Osteocyte (in vitro differentiated cells): Measurements from ENCODE around the gene EFHD2. TPM values are rescaled to one million over a fixed set of nuclear protein-coding genes. Genes with fewer than 3 reads are reported as not detected.
"Not testable (repeated sequence)": the region's sequence is repeated elsewhere in the genome, so short reads cannot be mapped to it uniquely, and the experiment has no call there.

ENCODE experiments used
- DNase-seq: peaks from one replicate; pipeline ENCODE4 v3.0.0; 2021; ENCODE audit warnings: mixed read lengths; ENCODE audit not compliant: unreplicated experiment; ENCODE audit errors: extremely low spot score
- H3K27ac Mint-ChIP-seq: one replicate; pipeline ENCODE4 v1.8.0; 2021; ENCODE audit warnings: mild to moderate bottlenecking, mixed read lengths; ENCODE audit not compliant: unreplicated experiment
- H3K27me3 Mint-ChIP-seq: one replicate; pipeline ENCODE4 v1.8.0; 2021; ENCODE audit warnings: mixed read lengths; ENCODE audit not compliant: unreplicated experiment
- H3K36me3 Mint-ChIP-seq: one replicate; pipeline ENCODE4 v1.8.0; 2021; ENCODE audit warnings: mixed read lengths; ENCODE audit not compliant: unreplicated experiment
- H3K4me1 Mint-ChIP-seq: one replicate; pipeline ENCODE4 v1.8.0; 2021; ENCODE audit warnings: mixed read lengths; ENCODE audit not compliant: unreplicated experiment
- H3K4me3 Mint-ChIP-seq: one replicate; pipeline ENCODE4 v1.8.0; 2021; ENCODE audit warnings: mild to moderate bottlenecking, moderate library complexity, mixed read lengths; ENCODE audit not compliant: unreplicated experiment
- H3K9me3 Mint-ChIP-seq: one replicate; pipeline ENCODE4 v1.8.0; 2021; ENCODE audit warnings: mixed read lengths; ENCODE audit not compliant: unreplicated experiment
- total RNA-seq: library from RNA; stranded (reverse); gene quantifications from 2 replicates; pipeline ENCODE4 v1.2.1, GENCODE V29; 2021
- TF ChIP-seq, protein P1 (sequence below): fragments of 200-600 bp; sonication (generic); IDR thresholded peaks from 2 replicates; pipeline ENCODE4 v1.5.0; 2021; ENCODE audit warnings: antibody characterized with exemption, mild to moderate bottlenecking, moderate library complexity

The EFHD2 gene
- total RNA-seq, 1 donor from 2014 or later: 20.3 TPM

DNA sequence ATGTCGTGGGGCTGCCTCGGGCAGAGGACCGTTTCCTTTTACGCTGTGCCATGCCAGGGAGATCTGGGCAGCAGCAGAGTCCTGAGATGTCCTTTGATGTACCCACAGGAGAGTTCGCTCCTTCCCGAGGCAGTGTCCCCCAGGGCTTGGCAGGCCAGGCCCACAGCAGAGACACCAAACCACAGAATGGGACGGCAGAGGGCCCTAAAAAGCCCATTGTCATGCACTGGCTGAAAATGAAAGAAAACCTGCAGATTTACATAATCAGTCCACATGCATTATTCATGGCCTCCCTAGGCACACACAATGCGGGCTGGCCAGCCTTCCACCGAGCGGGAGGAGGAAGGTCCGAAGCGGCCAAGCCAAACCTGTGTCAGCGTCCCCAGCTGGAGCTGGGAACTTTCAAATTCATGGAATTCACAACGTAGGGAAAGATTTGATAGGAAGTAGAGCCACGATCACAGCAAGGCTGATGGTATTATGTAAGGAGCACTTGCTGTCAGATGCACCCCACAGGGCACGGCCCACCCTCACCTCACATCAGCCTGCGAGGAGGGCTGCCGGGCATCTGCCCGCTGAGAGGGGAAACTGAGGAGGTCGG, 25.3 kb upstream of the EFHD2 start:
- Mint-ChIP-seq H3K9me3 (no peaks in the 10 kb centered on the region), H3K27ac (no peak overlapping the region), H3K4me3 (no peak overlapping the region), H3K27me3 (peaks cover 12% of the 10 kb centered on the region), H3K36me3 (no peaks in the 10 kb centered on the region), H3K4me1 (peaks cover 20% of the 10 kb centered on the region)
- no peak for DNase-seq
- TF ChIP-seq, protein P1, sequence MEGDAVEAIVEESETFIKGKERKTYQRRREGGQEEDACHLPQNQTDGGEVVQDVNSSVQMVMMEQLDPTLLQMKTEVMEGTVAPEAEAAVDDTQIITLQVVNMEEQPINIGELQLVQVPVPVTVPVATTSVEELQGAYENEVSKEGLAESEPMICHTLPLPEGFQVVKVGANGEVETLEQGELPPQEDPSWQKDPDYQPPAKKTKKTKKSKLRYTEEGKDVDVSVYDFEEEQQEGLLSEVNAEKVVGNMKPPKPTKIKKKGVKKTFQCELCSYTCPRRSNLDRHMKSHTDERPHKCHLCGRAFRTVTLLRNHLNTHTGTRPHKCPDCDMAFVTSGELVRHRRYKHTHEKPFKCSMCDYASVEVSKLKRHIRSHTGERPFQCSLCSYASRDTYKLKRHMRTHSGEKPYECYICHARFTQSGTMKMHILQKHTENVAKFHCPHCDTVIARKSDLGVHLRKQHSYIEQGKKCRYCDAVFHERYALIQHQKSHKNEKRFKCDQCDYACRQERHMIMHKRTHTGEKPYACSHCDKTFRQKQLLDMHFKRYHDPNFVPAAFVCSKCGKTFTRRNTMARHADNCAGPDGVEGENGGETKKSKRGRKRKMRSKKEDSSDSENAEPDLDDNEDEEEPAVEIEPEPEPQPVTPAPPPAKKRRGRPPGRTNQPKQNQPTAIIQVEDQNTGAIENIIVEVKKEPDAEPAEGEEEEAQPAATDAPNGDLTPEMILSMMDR: no peak

DNA sequence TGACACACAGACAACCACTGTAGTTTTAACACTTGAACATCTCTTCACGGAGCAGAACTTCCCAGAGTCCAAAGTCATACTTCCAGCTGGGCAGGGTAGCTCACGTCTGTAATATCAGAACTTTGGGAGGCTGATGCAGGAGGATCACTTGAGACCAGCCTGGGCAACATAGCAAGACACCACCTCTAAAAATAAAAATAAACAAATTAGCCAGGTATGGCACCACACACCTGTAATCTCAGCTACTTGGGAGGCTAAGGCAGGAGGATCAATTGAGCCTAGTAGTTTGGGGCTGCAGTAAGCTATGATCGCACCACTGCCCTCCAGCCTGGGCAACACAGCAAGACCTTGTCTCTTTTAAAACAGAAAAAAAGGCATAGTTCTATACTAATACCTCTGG, 24.3 kb upstream of the EFHD2 start:
- H3K4me3 Mint-ChIP-seq: no peak overlapping the region
- H3K27me3 Mint-ChIP-seq: peaks cover 12% of the 10 kb centered on the region
- H3K27ac Mint-ChIP-seq: no peak overlapping the region

DNA sequence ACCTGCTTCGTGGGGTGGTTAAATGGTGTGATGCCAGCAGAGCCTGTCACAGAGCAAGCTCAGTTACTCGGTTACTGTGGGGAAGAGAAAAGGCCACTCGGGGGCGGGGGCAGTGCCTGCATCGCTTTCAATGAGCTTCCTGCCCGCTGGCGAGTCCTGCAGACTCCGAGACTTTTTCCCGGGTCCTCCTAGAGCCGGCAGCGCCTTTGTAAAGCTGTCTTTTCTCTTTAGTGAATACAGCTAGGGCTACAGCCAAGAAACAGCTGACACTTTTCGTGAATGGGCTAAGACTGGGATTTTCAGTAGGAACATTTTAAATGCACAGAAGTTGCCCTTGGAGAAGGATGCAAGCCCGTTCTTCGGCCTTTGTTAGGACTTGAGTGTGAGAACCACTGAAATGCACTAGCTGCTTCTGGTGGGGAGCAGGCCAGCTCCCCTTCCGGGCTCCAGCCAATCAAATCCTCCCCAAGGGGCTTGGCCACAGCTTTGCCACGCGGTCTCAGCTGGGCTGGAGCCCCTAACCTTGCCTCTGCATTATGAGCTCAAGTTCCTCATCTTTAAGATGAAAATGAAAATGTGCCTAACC, 23.4 kb upstream of the EFHD2 start:
- peaks cover 12% of the 10 kb centered on the region for H3K27me3 Mint-ChIP-seq
- no peaks in the 10 kb centered on the region for H3K9me3 Mint-ChIP-seq
- no peak for DNase-seq
- TF ChIP-seq, protein P1: no peak
- no peaks in the 10 kb centered on the region for H3K36me3 Mint-ChIP-seq
- peaks cover 21% of the 10 kb centered on the region for H3K4me1 Mint-ChIP-seq
- no peak overlapping the region for H3K4me3 Mint-ChIP-seq
- no peak overlapping the region for H3K27ac Mint-ChIP-seq

More for the DNA sequence above, 24.3 kb upstream of the EFHD2 start:
- no peak for DNase-seq
- TF ChIP-seq, protein P1: no peak
- Mint-ChIP-seq H3K9me3 (no peaks in the 10 kb centered on the region), H3K36me3 (no peaks in the 10 kb centered on the region), H3K4me1 (peaks cover 21% of the 10 kb centered on the region)

DNA sequence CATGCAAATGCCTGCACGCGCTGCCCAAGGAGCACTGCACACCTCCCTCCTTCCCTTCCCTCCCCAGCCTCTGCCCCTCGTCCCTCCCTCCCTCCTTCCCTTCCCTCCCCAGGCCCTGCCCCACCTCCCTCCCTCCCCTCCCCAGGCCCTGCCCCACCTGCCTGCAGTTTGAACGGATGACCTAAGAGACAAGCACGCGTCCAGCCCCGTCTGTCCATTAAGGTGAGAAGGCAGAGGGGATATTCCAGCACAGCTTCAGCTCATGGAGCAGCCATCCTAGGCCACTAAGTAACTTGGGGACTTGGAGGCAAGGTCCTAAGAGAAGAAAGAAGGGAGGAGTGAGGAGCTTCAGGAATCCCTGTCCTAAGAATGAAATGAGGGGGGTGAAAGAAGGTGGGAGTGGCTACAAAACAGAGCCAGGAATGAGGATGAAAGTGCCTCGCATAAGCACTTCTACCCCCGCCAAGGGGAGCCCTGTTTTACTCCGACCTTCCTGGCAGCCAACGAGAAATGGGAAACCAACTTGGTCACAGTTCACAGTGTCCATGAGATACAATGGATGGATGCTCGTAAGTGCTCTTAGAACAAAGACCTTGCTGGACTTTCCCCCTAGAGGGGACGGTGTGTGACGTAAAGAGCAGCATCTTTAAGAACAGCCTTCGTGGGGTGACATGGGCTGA, 21.3 kb upstream of the EFHD2 start:
- no peak overlapping the region for H3K27ac Mint-ChIP-seq
- TF ChIP-seq, protein P1: no peak
- peaks cover 21% of the 10 kb centered on the region for H3K4me1 Mint-ChIP-seq
- no peak for DNase-seq
- no peaks in the 10 kb centered on the region for H3K36me3 Mint-ChIP-seq
- H3K27me3 Mint-ChIP-seq: peaks cover 2% of the 10 kb centered on the region
- H3K4me3 Mint-ChIP-seq: no peak overlapping the region
- H3K9me3 Mint-ChIP-seq: no peaks in the 10 kb centered on the region

DNA sequence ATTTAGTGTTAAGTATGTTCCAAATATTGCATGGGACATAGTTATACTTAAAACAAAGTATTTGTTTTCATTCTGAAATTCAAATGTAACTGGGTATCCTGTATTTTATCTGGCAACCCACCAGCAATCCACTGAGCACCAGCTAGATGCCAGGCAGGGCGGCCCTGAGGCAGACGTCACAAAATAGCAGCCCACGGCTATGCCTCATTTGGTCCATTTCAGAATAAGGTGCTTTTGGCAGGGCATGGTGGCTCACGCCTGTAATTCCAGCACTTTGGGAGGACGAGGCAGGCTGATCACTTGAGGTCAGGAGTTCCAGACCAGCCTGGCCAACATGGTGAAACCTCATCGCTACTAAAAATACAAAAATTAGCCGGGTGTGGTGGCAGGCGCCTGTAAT, 19.9 kb upstream of the EFHD2 start:
- not testable (repeated sequence) for H3K27ac Mint-ChIP-seq, H3K9me3 Mint-ChIP-seq, H3K27me3 Mint-ChIP-seq, DNase-seq, H3K36me3 Mint-ChIP-seq, H3K4me3 Mint-ChIP-seq
- H3K4me1 Mint-ChIP-seq: peaks cover 19% of the 10 kb centered on the region
